Tongue (tissue), 2 donors: ENCODE measurements around the gene WSCD1. TPM values are rescaled to one million over a fixed set of nuclear protein-coding genes. Genes with fewer than 3 reads are reported as not detected.

Experiments
- DNase-seq: peaks from one replicate; pipeline ENCODE4 v3.0.0-alpha.2; 2015
- total RNA-seq: library from RNA; depleted of rRNA; stranded (reverse); fragments of >200 nt; gene quantifications from one replicate; pipeline ENCODE4 v1.2.3, GENCODE V29; 2014

The WSCD1 gene
- total RNA-seq, 1 donor from 2014 or later, result 29.5 TPM

DNA sequence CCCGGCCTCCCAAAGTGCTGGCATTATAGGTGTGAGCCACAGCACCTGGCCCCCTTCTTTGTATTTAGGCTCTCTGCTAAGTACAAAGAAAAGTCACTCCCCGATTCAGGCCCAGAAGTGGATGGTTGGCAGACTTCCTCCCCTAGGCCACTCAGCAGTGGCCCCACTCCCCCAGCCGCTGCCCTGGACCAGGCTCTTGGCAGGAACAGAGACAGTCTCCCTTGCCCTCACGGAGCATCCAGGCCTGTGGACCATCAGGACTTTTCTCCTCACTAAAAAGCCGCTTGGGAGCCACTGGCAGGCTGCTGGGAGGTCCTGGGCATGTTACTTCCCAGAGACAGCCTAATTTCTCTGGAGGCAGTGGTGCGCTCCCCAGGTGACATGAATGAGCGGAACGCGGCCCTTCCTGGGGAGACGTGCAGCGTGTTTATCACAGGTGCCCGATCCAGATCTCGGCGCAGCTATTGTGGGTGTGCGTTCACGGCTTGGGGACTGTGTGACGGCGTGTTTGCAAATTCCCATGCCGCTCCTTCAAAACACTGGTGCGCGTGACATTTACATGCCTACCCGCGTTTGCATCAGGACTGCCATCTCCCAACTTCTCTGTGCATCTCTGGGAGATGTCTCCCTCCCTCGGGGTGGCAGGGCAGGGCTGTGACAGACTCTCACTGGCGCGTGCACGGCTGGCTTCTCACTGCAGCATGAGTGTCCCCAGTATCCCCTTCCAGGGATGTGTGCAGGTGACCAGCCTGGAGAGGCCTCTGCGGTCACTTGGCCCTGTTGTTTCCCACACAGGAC, 16.6 kb downstream of the WSCD1 start:
- DNase-seq, result no peak

DNA sequence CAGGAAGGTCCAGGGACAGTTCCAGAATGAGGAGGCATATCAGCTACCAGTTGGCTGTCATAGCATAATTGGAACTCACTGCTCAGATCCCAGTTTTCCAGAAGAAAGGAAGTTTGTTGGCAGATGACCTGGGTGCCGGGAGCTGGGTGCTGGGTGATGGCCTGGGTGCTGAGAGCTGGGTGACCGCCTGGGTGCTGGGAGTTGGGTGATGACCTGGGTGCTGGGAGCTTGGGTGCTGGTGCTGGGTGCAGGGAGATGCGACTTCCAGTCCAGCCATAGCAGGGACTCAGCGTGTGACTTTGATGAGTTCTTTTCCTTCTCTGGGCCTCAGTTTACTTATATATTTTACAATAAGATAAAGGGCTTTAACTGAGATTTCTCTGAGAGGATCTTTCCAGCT, 18.0 kb downstream of the WSCD1 start:
- DNase-seq, result no peak

DNA sequence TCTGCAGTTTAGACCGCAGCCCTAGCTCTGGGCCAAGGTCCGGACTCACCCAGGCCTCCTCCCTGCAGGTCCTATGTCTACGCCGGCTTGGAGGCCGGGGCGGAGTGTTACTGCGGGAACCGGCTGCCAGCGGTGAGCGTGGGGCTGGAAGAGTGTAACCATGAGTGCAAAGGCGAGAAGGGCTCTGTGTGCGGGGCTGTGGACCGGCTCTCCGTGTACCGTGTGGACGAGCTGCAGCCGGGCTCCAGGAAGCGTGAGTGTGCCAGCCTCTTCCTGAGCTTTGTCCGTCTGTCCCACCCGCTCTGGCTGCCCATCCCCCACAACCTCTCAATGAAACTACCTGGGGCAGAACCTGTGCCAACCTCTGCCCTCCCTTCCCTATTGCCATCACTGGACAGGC, 20.1 kb downstream of the WSCD1 start:
- no peak for DNase-seq

DNA sequence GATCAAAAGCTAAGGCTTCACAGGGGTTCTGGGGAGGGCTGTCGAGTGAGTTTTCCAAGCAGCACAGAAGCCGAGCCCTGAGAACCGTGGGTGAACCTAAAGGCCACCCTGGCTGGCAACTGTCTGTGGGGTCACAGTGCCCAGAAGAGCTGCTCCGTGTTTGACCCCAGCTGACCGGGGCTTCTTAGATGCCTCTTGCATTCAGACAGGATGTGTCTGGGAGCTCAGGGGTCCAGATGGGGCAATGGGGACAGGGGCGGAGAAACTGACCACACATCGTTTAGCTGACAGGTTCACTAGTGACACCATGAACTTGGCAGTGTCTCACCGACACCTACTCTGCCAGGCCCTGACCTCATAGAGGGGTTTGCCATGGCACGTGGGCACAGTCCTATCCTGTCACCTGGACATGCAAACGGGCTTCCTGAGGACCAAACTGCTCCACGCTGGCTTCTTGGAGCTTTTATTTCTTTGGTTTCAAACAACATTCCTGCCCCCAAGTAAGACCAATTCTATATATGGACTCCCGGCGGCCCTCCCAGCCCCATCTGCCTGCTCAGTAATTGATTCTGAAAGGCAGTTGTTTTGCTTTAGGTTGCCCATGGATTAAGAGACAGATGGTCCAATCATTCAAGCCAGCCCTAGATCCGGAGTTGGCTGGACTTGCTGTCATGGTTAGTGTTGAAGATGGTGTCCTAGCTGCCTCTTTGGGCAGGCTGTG, 22.2 kb downstream of the WSCD1 start:
- peak; percentile 96 for DNase-seq

DNA sequence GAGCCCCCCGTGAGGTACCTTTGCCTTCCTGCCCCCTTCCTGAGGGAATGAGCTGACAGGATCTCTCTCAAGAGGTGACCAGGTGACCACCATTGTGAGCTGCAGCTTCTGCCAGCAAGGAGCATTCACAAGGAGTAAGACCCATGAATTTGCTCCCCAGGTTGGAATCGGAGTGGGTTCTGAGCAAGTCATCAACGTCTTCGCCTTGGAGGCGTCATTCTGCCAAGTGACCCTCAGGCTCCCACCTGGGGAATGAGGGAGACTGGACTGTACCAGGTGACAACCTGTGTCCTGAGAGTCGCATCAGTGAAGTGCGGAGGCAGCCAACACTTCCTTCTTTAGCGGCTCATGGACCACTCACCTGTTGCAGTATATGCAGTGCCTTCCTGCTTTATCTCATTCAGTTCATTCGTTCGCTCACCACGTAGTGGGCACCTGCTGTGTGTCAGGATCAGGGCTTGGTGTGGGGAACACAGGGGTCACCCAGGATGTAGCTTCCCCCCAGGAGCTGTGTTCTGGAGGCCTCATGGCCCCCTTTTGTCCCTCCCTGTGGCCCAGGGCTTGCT, 22.8 kb downstream of the WSCD1 start:
- no peak for DNase-seq

DNA sequence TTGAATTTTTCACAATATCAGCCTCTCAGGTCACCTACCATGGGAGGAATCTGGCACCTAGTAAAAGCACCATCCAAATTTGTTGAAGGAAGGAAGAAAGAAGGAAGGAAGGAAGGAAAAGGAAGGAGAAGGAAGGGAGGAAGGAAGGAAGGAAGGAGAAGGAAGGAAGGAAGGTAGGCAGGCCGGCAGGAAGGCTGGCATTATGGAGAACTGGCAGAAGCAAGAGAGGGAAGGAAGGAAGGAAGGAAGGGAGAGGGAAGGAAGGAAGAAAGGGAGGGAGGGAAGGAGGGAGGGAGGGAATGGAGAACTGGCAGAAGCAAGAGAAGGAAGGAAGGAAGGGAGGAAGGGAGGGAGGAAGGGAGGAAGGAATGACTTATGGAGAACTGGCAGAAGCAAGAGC, 24.3 kb downstream of the WSCD1 start:
- no peak for DNase-seq

DNA sequence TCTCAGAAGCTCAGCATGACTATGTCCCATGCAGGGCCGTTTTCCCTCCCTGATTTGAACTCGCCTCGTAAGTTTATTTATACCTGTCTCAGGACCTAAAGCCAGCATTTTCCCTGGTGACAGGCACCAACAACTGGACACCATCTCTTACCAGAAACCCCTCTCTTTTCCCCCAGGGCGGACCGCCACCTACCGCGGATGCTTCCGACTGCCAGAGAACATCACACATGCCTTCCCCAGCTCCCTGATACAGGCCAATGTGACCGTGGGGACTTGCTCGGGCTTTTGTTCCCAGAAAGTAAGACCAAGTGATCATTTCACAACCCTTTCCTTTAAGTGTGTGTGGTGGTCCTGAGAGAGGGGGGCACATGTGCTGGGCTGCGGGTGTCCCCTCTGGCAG, 24.7 kb downstream of the WSCD1 start:
- no peak for DNase-seq

DNA sequence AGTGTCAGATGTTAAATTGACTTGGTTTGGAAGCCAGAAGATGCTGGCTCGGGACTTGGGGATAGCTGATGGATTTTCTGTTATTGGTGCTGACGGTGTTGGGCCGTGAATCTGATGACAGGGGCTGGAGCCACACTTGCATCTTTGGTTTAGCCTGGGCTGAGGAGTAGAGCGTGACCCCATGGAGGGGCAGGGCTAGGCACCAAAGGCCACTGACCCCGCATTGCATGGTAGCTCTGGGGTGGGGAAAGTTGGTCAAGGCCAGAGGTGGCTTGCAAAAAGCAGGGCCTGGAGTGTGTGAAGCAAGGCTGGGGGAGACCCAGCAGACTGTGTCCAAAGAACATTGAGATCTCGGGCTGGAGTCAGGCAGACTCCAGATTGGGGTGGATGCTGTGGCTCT, 25.3 kb downstream of the WSCD1 start:
- DNase-seq, result no peak

DNA sequence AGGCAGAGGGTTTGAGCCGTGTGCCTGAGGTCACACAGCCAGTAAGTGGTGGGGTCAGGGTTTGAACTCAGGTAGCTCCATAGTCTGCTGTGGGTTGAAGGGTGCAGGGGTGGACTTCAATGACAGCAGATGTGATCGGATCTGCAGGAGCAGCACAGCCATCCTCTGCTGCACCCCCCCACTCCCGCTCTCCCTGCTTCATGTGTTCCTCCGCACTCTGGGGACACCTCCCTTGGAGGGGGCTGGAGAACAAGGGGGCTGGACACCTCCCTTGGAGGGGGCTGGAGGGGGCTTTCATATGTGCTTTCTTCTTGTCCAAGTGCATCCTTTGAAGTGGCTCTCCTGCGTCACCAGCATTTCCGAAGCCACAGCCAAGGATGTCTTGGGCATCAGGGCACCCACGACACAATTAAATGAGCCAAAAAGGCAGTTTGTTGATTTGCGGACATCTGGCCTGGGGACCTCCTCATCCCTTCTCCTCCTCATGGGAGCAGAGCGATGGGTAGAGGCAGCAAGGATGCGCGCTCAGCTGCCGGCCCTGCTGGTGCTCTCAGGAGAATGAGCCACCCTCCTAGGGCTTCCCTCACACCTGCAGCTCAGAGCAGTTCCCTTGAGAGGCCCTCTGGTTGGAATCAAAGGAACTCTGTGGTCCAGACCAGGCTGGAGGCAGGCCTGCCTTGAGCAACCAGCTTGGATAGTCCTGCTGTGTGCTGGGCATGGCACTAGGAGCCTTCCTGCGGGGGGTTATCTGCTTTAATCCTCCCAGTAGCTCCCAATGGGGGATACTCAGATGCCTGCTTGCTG, 26.2 kb downstream of the WSCD1 start:
- no peak for DNase-seq

DNA sequence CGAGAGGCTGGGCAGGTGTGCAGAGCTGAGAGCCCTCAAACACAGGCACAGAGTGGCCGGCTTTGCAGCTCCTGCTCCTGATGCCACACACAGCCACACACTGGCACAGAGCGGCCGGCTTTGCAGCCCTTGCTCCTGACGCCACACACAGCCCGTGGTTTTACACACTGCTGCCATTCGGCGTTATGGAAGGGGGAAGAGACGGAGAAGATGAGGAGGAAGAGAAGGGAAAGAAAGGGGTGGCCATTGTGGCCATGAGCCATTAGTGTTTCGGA, 26.8 kb downstream of the WSCD1 start:
- DNase-seq, result no peak

DNA sequence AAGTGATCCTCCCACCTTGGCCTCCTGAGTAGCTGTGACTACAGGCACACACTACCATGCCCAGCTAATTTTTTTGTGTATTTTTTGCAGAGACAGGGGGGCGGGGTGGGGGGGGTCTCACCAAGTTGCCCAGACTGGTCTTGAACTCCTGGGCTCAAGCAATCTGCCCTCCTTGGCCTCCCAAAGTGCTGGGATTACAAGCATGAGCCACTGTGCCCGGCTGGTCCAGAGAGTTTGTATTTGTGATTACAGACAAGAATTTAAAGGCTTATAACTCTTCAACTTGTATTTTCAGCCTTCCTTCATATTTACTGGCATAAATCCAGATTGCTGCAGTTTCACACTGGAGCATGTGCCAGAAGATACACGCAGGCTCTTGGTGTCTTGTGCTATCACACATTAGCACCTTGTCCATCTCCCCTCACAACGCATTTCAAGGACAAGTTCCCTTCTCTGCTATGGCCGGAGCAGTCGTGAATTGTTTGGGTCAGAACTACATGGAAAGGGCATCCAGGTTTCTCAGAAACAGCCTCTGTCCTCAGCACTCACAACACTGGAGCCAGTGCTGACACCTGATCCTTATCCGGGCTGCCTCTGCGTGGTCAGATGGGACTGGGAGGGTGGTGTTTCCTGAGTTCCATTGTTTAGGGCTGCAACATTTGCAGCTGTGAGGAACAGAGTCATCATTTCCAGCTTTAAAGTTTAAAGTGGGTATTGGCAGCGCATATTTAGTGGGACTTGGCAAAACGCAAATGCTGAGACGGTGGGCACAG, 28.1 kb downstream of the WSCD1 start:
- peak; percentile 92 for DNase-seq

DNA sequence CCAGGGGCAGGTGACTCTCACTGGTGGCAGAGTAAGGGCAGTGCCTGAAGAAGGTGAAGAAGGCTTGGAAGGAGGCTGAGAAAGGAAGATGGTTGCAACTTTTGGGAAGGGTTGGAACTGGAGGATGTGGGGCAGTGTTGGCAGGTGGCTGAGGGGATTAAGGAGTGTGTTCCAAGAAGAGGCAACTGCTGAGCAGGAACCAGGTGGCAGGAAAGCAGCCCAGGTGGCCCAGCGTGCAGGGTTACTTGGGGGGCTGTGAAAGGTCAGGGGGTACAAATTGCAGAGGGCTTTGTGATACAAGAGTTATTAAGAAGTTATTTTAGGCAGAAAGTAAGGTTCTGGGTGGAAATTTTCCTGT, 28.6 kb downstream of the WSCD1 start:
- peak; percentile 76 for DNase-seq

DNA sequence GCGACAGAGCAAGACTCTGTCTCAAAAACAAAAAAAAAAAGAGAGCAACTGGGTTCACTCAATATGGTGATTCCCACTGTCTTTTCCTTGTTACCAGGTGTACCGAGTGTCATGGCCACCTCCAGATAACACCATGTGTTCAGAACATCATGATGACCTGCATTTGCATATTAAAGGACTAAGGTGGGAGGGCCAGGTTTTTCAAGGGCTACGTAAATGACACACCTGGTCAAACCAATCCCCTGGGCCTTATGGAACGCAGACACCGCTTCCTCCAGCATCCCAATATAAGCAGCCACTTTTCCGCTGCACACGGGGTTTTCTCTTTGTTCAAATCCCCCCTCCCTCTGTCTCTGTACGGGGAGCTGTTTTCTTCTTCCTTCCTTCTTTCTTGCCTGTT, 29.3 kb downstream of the WSCD1 start:
- DNase-seq, result no peak

DNA sequence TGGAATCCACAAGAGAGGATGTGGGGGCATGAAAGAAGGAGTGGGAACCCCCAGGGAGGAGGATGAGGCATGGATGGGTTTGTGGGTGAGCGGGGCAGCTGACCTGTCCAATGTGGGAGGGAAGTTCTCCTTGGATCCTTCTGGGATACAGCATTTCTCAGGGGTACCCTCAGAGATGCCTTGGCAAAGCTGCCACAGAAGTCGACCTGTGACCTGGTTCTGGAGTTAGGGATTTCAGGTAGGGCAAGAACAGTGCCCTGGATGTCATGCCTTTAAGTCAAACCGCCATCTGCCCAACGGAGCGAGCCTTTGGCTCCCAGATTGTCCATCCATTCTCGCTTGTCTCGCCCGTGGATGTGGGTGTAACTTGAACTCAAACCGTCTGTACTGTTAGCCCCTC, 30.0 kb downstream of the WSCD1 start:
- no peak for DNase-seq

DNA sequence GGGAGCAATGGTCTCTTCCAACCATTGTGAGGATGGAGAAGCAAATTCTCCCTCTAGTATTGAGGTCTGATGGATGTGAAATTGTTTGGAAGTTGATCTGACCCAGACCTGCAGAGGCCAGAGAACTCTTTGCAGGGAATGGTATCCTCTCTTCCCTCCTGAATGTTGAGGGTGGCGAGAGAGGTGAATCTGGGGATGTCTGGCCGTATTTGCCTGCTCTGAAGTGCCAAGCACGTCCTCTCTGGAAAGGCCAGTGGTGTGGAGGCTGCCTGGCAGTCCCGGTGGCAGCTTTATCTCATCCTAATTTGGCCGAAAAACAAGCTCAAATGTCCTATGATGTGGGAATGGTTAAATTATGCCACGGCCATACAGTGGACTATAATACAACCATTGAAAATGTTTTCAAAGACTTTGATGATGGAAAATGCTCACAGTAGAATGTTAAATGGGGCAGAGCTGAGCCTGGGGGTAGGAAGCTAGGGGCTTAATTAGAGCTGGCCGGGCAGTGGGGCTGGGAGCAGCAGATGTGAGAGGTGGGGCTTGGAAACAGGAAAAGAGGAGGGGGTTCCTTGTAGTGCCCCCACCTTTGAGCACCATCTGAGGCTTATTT, 30.8 kb downstream of the WSCD1 start:
- DNase-seq, result no peak

DNA sequence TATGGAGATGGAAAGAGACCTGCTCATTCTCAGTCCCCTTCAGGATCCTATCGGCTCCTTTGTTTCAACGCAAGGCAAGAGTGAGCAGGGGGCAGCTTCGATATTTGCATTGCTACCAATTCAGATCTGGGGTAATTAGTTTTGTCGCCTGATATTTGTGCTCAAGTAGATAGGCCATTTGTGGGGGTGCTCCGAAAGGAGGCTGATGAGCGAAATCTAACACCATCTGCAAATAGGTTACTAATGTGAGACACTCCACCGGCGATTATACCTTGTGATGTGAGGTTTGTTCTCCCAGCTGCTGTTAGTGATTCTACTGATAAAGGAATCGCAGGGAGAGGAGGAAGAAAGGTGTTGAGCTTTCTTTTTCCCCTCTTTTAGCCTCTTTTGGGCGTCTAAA, 31.5 kb downstream of the WSCD1 start:
- no peak for DNase-seq

DNA sequence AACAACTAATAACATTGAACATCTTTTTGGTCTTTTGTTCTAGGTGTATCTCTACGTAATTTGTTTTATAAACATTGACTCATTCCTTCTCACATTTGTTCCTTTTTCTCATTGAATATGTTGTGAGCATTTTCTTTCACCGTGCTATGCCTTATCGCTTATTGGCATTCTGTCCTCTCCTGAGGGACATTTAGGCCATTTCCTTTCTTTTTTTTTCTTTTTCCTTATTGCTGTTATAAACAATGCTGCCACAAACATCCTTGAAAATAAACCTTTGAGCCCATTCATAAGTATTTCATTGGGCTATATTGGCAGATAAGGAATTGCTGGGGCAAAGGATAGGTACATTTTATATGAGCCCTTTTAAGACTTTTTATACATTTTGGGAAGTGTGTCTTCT, 32.4 kb downstream of the WSCD1 start:
- no peak for DNase-seq

DNA sequence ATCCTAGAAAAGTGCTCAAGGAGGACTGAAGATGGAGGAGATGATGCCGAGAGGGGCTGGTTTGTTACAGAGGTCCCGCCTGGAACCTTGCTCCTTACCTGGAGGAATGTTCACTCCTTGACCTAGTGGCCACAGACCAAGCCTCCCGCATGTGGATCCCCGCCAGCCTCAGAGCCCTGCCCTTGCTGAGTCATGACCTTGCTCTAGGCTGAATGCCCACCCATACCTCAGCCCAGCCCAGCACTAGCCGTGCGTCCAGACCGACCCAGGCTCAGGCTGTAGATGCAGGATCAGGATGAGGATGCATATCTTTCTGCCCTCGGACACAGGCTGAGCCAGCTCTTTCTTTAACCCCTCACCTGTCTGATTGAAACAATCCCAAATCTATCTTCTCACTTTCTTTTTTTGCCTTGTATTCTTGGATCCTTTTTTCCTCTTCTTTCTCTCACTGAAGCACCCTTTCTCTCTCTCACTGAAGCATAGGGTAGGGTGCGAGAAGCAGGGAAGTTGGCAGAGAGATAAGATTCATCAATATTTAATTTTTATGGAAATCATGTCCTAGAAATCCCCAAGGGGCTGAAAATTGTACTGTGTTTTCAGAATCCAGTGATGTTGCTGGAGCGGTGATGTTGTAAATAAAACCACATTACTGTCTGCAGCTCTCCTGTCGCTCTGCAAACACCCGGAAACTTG, 34.9 kb downstream of the WSCD1 start:
- no peak for DNase-seq

DNA sequence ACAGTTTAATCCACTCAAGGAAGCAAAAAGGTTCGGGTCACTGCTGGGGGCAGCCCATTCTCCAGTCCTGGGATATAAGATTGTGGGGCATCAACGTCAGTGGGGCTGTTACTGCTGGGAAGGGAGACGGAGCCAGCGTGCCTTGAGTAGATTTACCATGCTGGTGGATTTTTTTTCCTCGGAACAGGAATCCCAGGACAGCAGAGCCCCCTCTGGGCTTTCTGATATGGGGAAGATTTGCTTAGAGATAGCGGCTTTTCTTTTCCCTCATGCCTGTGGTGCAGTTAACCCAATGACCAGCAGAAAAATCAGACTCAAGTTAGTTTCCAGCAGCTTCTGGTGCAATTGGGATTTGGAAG, 35.4 kb downstream of the WSCD1 start:
- DNase-seq, result no peak

DNA sequence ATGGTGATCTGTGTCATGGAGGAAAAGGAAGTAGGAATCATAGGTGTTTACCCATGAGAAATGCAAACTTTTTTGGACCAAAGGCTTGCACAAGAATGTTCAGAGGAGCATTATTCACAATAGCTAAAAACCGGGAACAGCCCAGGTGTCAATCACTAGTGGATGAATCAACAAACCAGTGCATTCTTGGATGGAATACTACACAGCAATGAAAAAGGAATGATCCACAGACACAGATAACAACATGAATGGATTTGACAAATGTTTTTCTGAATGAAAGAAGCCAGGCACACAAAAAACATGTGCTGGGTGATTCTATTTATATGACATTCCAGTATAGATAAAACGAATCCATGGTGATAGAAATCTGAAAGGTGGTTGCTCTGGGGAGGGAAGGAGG, 36.0 kb downstream of the WSCD1 start:
- DNase-seq, result no peak

DNA sequence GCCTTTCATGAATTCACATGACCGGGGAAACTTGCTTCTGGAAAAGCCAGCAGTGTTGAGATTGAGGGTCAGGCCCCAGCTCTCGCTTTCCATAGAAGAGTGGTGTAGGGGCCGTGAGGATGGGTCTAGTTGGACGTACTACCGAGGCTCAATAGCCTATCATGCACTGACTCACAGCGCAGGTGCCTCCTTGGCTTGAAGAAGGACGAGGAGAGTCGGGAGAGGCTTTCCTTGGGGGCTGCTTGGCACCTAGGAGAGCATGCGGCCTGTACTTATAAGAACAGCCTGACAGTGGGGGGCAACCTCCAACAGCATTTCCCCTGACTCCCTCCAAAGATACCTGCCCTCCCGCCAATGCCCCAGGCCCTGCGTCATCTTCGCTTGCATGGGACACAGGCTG, 37.6 kb downstream of the WSCD1 start:
- DNase-seq, result no peak
